ENCODE results near the gene GATD1. TPM values are rescaled to one million over a fixed set of nuclear protein-coding genes. Genes with fewer than 3 reads are reported as not detected.

Gene GATD1
- total RNA-seq, 1 experiment from 2014 or later = 33.7 TPM

DNA sequence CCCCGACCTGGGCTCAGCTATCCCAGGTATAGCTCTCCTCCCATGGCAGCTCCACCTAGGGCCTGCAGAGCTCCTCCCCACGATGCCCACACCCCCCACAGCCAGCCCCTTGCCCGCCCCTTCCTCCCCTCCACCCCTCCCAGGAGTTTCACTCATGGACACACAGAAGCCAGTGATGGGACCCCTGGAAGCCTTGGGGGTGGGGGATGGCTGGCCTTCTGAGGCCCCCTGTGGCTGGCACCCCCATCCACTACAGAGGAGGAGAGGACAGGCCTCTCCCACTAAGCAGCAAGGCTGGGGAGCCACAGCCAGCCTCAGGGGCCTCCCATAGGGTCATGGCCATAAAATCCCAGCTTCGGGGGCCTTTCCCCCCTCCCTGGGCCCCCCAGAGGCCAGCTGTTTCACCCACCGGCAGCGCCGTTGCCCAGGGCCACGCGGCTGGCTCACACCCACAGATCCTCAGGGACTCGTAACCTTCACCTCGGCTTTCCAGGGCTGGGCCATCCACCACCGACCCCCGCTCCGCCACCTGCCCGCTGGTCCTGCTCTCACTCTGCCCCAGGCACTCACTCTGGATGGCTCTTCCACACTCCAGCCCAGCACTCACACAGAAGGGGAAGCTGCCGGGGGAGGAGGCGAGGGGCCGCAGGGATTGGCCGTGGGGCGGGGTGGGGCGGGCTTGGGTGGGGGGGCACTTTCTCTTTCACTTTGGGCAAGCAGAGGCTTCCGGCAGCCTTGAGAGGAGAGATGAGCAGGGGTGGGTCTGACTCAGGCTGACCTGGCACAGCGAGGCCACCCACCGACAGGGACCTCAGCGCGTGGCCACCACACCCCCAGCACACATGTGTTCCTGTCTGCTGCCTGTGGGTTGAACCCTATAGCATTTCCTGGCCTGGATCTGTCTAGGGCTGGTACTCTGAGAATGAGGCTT, 18.6 kb upstream of the GATD1 start:
- DNase-seq (ENCODE audit: low spot score) = peak; percentile 93

DNA sequence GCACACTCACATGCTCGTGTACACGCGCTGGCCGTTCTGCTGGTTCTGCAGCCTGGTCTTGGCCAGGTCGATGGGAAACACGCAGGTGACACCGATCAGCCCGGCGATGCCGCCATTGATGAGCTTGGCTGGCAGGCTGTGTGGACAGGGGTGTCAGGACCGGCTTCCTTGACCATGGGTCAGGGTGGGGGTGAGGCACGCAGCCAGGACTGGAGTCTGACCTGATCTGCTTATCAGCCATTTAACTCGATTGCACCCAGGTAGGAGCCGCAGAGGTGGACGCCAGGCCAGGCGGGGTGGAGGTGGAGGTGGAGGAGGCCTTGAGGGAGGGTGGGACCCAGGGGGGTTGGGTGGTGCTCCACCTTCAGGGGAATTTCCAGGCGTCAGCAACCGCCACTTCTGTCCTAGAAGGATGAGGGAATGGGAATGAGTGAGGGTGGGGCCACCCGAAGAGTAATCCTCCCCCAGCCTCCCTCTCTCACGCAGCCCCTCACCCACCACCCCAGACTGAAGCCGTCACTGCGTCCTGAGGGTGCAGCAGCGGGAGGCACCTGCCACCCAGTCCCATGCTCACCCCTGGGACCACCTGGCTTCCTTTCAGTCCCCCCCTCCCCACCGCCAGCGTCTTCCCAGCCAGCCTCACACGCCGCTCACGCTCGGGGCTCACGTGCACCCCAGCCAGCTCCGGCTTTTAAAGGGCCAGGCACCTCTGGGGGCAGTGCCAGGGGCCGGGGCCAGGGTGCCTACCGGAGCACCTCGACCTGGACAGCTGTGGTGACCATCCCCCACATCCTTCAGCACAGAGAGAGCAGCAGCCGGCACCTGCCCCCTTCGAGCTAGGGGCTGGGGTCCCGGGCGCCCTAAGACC, 17.7 kb upstream of the GATD1 start:
- peak; percentile 72 for DNase-seq (ENCODE audit: low spot score)

DNA sequence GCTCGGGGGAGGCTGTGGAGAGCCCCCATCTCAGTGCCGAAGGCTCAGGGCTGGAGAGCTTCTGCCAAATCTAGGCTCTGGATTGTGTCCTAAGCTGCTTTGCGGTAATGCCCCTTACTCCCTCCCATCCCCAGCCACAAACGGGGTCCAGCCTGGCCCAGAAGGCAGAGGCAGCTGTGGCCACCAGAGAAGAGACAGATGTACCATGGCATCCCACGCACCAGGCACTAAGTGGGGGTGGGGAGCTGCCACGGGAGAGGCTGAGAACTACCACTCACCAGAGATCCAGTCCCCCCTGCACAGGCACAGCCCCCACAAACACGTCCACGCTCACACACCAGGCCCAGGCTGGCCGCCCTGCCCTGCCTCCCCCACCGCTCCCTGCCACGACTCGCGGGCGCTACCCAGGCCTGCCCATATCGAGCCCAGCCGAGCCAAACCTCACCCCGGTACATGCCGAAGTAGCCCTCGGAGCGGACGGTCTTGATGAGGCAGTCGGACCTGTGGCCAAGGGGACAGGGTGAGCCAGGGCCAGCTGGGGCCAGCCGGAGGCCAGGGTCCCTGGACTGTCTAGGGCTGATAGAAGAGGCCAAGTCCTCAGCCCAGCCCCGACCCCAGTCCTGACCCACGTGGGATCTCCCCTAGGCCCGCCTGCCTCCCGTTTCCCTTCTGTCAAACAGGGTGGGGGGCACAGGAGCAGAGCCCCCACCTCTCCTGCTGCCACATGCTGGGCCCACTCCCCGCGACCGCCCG, 16.9 kb upstream of the GATD1 start:
- no peak for DNase-seq (ENCODE audit: low spot score)

DNA sequence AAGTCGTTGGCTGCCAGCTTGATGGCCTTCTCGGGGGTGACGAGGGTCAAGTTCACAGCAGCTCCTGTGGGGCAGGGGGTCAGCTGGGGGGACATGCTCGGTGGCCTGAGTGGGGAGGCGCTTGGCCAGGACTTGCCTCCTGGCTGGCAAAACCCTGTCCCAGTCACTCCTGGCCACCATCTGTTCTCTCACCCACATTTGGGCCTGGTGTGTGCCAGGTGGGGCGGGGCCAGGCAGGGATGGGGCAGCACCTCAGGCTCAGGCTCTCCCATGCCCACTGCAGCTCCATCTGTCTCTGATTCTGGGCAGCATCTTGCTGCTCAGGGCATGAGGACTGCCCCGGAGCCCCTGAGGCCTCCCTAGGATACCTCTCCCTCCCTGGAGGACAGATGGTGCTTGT, 16.3 kb upstream of the GATD1 start:
- DNase-seq (ENCODE audit: low spot score) = no peak

DNA sequence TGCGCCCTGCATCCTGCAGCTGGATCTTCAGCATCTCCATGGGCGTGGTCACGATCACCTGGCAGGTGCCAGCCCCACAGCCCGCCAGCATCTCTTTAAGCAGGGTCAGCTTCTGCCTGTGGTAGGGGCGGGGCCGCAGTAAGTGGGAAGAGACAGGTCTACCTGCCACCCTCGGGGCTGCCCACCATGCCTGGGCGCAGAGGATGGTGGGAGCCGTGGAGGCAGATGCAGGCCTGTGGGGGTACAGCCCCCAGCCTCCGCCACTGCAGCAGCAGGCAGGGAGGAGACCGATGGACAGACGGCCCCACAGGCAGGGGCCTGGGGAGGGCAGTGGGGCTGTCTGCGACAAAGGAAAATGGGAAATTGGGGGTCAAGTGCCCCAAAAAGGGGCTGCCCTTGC, 15.6 kb upstream of the GATD1 start:
- no peak for DNase-seq (ENCODE audit: low spot score)

DNA sequence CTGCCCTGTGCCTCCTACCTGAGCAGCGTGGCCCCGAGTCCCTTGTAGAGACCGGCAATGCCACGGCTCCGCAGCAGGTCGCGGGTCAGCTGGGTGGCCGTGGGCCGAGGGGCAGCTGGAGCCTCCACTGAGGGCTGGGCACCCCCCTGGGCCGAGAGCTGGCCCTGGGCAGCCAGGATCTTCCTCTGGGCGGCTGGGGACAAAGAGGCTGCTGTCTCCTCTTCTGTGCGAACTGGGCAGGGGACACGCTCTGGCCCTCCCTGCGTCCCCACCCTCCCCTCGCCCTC, 15.2 kb upstream of the GATD1 start:
- no peak for DNase-seq (ENCODE audit: low spot score)

DNA sequence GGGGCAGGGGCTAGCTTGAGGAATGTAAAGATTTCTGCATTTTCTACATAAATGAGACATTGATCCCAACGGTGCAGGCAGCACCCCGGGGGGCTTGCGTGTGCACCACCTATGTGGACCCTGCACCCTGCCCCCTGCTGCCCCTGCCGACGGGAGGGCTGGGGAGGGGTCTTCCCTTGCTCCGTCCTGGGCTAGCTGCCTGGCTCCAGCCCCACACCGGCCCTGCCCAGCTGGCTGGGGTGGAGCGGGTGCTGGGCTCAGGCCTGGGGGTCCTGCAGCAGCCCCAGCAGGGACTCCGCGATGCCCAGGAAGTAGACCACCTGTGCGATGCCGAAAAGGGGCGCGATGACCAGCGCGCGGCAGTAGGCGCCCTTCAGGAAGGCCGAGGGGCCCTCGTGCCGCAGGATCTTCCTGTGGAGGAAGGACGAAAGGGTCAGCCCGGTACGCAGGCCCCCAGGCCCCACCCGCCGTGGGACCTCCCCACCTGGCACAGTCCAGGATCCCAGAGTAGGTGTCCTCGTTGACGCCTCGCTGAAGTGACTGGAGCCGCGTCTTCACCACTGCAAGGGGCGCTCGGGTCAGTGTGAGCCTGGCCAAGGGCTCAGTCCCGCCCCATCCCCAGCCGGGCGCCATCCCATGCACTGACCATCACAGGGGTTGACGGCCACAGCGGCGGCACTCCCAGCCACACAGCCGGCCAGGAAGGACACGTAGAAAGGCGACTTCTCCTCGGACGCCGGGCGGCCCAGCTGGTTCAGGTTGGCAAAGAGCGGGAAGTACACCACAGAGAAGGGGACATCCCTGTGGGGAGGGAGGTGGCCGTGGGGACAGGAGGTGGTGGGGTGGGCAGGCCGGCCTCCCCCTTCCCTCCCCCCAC, 14.6 kb upstream of the GATD1 start:
- no peak for DNase-seq (ENCODE audit: low spot score)

DNA sequence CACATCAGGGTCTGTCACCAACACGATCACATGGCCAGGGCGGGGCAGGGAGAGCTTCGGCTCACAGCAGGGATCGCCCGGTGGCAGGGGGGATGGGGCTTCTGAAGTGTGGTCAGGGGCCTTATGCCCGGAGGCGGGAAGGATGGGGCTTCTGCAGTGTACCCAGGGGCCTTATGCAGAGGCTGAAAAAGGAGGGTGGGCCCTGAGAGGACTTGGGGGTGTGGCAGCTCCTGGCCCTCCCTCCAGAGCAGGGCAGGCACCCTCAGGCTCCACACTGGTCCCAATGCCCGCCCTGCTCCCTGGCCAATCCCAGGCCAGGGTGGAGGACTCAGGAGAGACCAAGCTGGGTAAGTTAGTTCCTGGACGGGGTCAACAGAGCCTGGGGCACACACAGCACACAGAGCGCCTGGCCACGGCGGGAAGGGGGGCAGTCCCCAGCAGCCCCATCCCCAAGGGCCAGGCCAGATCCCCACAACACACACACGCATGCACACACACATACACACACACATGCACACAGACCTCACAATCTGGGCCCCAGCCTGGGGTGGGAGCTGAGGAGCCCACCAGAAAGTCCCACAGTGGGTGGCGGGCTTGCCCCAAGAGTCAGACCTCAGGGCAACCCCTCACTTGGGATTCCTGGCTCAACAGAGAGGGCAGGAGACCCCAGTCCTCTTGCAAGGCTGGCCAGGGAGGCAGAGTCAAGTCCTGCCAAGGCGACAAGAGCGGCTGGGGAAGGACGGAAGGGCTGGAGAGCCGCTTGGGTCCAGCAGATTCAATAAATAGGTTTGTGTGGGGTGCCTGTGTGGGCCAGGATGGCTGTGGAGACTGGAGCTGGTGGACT, 13.7 kb upstream of the GATD1 start:
- peak; percentile 81 for DNase-seq (ENCODE audit: low spot score)

DNA sequence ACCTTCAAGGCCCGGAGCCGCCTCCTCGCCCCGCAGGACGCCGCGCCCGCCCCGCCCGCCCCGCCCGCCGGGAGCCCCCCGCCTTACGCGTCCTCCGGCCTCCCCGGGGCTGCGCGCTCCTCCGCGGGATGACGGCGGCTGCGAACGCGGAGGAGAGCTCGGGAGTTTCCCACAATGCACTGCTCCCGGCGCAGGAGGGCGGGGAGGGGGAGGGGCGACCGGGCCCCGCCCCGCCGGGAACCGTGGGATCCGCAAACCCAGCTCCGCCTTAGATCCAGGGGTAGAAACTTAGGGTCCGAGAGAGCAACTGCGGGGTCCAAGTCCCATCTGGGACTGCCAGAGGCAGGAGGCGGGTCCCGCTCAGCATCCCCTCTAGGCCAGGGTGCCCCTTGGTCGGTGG, 12.7 kb upstream of the GATD1 start, which contains the start of gene CEND1:
TSS of gene CEND1 (minus strand) at position 148 of the 400 bp plus-strand sequence. CDS start 1,514 bp downstream, outside the sequence.
- no peak for DNase-seq (ENCODE audit: low spot score)

DNA sequence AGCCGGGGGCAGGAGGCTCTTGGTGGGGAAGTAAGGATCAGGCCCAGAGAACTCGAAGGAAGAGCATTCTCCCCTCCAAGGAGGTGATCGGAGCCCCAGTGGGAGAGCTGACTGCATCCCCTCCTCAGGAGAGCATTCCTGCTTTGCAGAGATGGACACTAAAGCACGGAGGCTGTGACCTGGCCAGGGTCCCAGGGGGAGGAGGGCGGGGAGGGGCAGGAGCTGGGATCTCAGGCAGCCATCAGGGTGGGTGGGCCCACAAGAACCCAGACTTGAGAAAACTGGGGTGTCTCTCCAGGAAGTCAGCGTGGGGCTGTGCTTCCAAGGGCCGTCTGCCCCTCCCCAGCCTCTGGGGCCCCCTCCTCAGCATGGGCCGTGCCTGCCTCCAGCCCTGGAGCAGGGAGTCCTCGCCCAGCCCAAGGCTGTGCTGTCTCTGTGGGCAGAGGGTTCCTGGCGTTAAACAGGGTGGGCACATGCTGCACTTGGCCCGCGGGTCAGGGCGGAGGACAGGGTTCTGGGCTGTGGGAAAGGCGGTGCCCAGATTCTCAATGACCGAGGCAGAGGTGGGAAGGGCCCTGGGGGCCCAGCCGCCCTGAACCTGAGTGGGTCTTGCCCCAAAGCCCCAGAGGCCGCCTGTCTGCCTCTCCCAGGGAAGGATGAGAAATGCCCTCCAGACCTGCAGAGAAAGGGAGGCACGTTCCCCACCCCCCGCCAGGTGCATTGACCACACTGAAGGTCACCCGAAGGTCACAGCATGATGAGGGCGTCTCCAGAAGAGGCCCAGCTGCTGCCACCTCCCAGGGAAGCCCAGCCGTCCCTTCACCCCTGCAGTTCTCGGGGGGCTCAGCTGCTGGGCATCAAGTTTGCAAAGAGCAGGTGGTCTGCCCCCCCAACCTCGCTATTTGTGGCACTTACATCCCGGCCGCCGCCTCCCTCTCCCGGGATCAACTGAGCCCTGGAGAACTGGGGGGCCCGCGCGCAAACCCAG, 12.0 kb upstream of the GATD1 start:
- no peak for DNase-seq (ENCODE audit: low spot score)

DNA sequence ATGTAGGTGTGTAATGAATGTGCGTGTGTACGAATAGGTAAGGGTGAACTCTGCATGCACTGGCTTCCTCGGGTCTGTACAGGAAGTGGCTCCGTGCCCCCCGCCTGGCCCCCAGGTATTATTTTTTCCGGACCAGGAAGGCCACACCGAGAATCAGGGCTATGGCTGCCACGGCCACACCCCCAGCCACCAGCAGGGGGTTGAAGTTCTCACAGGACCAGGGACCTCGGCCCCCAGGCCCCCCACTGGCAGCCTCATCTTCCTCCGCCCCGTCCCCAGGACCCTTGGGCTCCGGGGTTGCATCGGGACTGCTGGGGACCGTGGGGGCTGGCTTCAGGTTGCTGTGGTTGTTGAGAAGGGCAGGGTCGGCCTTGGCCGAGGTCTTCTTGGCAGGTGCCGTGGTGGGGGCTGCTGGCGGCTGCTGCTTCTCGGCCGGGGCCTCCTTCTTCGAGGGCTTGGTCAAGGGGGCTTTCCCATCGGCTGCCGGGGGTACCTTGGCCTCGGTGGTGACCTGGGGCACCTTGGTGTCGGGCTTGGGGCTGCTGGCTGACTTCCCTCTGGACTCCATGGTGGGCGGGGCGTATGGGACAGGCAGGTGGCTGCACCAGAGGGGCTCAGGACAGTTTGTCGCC, 10.8 kb upstream of the GATD1 start:
- no peak for DNase-seq (ENCODE audit: low spot score)

DNA sequence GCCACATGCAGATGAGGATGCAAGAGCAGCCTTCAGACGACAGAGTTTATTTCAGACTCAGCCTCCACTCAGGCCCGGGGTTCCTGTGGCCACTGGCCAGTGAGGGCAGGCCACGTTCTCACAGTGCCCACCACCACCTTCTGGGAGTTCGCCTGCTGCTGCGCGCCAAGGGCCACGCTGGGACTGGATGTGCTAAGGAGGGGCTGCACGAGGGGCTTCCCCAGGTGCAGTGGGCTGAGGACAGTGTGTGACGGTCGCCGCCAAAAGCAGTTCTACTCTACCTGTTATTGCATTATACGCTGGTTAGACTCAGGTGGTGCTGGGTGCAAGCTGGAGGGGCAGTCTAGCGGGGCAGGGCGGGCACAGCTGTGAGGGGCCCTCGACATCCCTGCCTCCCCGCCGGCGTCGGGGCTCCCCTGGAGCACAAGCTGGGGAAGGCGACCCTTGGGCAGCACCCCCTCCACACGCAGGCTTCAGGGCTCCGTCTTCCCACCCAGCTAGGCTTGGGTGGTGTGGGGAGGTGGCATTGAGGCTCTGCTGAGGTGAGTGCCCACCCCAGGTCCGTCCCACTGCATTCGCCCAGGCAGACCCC, 9.9 kb upstream of the GATD1 start:
- DNase-seq (ENCODE audit: low spot score) = no peak

DNA sequence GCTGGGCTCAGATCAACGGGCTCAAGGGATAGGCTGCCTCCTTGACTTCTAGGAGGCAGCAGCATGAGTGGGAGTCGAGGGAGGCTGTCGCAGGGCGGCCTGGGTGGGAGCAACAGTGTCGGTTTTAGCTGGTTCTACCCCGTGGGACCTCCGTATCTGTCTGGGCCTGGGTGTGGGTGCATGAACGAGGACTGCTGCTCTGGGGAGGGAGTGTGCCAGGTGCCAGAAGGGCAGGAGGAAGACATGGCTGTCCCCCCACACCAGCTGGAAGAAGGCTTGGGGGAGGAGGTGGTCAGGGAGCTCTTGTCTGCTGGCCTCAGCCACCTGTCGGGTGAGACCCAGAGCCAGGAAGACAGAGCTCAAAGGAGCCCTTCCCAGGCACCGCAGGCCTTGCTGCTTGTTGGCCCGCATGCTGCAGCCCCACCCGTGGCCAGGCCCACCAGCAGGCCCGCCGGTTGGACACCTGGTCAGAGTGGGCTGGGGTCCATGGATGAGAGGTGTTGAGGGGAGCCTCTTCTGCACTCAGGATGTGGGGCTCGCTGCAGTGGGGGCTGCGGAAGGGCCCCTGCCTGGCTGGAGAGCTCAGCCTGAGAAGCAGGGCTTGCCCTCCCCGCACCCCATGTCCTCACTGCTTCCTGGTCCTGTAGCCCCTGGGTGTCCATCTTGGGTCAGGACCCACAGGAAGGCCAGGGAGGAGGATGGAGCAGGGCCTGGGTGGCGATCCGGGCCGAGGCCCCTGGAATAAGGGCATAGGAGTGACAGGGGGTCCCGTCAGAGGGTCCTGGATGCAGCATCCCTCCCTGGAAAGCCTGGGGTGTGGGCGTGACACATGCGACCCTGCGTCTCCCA, 9.2 kb upstream of the GATD1 start:
- DNase-seq (ENCODE audit: low spot score) = no peak

DNA sequence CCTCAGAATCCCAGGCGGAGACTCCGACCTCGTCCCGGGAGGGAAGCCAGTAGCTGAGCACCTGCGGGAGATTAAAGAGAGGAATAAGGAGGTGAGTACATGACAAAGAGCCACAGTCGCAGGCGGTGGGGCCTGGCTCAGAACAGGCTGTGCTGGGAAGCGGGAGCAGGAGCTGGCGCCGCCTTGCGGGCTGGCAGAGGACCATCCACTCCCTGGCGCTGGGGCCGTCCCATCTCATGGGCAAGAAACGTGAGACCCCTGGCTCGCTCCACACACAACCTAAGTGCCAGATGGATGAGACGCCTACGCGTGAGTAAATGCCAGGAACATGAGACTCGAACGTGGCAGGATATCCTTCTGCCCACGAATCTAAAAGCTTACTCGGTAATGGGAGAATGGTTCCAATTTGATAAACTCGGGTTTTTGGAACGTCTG, 6.3 kb upstream of the GATD1 start:
- no peak for DNase-seq (ENCODE audit: low spot score)

DNA sequence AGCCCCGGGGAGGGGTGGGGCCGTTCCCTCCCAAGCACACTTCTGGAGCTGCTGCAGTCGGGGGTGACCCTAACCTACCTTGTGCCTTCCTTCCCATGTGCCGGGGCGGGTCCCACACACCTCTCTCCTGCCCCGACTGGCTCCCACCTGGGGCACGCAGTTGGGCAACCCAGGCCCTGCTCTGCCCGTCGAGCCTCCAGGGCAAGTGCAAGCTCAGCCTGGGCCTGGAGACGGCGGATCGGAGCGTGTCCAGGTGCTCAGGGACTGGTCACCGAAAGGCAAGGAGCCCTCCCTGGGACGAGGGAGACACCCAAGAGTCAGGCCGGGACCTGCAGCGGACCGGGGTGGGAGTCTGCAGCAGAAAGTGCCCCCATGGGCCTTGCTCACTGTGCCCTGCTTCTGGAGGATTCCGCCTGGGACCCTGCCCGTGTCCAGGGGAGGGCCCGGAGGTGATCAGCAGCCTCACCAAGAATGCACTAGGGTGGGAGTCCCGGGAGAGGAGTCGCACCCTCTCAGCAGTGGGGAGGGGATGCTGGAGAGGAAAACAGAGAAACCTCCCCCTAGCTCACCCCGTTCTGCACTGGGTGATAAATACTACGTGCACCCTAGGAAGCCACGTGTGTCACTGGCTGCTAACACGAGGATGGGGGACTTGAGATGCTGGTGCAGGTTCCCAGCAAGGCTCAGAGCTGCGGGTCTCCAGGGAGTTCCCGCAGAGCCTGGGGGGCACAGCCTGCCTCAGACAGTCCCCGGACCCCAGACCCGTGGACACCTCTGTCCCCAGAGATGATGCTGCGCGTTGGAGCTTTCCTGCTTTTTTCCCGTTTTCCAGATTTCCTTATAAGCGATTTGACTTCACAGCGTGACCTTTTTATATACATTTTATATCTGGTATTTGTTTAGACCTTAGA, 5.2 kb upstream of the GATD1 start:
- no peak for DNase-seq (ENCODE audit: low spot score)

DNA sequence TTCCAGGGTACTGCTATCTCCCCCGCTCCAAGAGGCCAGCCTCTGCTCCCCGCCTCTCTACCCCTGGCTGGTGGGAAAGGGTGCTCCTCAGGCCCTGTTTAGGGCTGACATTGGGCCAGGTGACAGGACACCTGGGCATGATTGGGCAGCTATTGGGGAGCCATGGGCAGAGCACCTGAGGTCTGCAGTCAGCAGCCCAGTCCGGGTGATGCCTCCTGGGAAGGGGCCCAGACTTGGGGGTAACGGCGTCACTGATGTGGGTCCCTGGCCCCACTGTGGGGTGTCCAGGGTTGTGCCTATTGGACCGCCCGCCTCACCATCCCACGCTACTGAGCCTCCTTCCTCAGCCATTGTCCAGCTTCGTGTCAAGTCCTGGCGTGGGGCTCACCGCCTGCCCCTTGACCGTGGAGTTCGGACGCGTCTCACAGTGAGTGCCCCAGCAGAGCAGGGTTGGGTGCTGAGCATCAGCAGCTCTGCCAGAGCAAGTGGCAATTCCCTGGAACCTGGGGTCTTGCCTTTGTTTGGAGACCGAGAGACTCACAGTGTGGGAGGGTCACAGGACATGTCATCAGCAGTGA, 2.8 kb upstream of the GATD1 start:
- DNase-seq (ENCODE audit: low spot score) = no peak
